PC-3 (cell line): ENCODE measurements around the gene NUDT1. TPM values are rescaled to one million over a fixed set of nuclear protein-coding genes. Genes with fewer than 3 reads are reported as not detected.

Experiments used
- ATAC-seq: fragments of 200-7000 bp; cut with Tn5 transposase; 2 replicates; pipeline ENCODE4 v1.9.1; 2020; ENCODE audit warnings: mild to moderate bottlenecking, moderate library complexity
- BruUV-seq: library from RNA; stranded (reverse); fragments of 400-500 nt; replicated peaks from 2 replicates; lab custom pipeline; 2021; lab: Mats Ljungman, UMichigan
- CTCF ChIA-PET: fragments of 300-600 bp; sonication (Branson Sonifier 250); formaldehyde crosslinking; loops from one replicate; lab custom pipeline; 2022; ENCODE audit warnings: antibody characterized with exemption; lab: Charles Lee
- POLR2A ChIA-PET: fragments of 300-600 bp; sonication (Branson Sonifier 250); formaldehyde crosslinking; loops from one replicate; lab custom pipeline; 2022; ENCODE audit warnings: antibody characterized with exemption; ENCODE audit not compliant: unreplicated experiment; lab: Charles Lee
- DNase-seq: peaks from one replicate; pipeline ENCODE4 v3.0.0-alpha.2; 2015
- H2AFZ ChIP-seq: fragments of 300-600 bp; sonication (generic); 2 replicates; pipeline ENCODE4 v1.6.0; 2016; ENCODE audit warnings: antibody characterized with exemption, low read length
- H3F3A ChIP-seq: fragments of 300-600 bp; sonication (generic); one replicate; pipeline ENCODE4 v1.6.0; 2017; ENCODE audit warnings: antibody characterized with exemption, low read length, control low read depth, mild to moderate bottlenecking; ENCODE audit not compliant: unreplicated experiment
- H3K27ac ChIP-seq: fragments of 300-600 bp; sonication (generic); 2 replicates; pipeline ENCODE4 v1.5.1; 2016; ENCODE audit warnings: mild to moderate bottlenecking, low read length
- H3K27me3 ChIP-seq: fragments of 300-600 bp; sonication (generic); 2 replicates; pipeline ENCODE4 v1.6.1; 2016; ENCODE audit warnings: low read length, mixed read lengths
- H3K36me3 ChIP-seq: fragments of 300-600 bp; sonication (generic); 2 replicates; pipeline ENCODE4 v1.6.1; 2016; ENCODE audit warnings: low read depth, mixed run types, low read length, mixed read lengths
- H3K4me1 ChIP-seq: fragments of 300-600 bp; sonication (generic); 2 replicates; pipeline ENCODE4 v1.5.1; 2016; ENCODE audit warnings: low read length; ENCODE audit not compliant: insufficient read depth
- H3K4me2 ChIP-seq: fragments of 300-600 bp; sonication (generic); 2 replicates; pipeline ENCODE4 v1.6.0; 2016; ENCODE audit warnings: low read length
- H3K4me3 ChIP-seq: fragments of 300-600 bp; sonication (generic); 2 replicates; pipeline ENCODE4 v1.5.1; 2016; ENCODE audit warnings: mild to moderate bottlenecking, low read length, mixed read lengths
- H3K79me2 ChIP-seq: fragments of 300-600 bp; sonication (generic); 2 replicates; pipeline ENCODE4 v1.6.1; 2017; ENCODE audit warnings: low read length, mixed read lengths
- H3K9ac ChIP-seq: fragments of 300-600 bp; sonication (generic); 2 replicates; pipeline ENCODE4 v1.6.0; 2016; ENCODE audit warnings: mild to moderate bottlenecking, low read length
- H3K9me2 ChIP-seq: fragments of 300-600 bp; sonication (generic); replicated peaks from 2 replicates; pipeline ENCODE4 v1.6.1; 2016; ENCODE audit warnings: mixed run types, low read length, mixed read lengths
- H3K9me3 ChIP-seq: fragments of 300-600 bp; sonication (generic); 2 replicates; pipeline ENCODE4 v1.6.1; 2016; ENCODE audit warnings: low read length, mixed read lengths
- H4K20me1 ChIP-seq: fragments of 300-600 bp; sonication (generic); 2 replicates; pipeline ENCODE4 v1.6.1; 2016; ENCODE audit warnings: low read length, mixed read lengths
- EZH2 ChIP-seq: fragments of 300-600 bp; sonication (generic); IDR thresholded peaks from one replicate; pipeline ENCODE4 v1.6.1; 2017; ENCODE audit warnings: antibody characterized with exemption, mild to moderate bottlenecking, low read length; ENCODE audit not compliant: unreplicated experiment
- EZH2phosphoT487 ChIP-seq: fragments of 300-600 bp; sonication (generic); IDR thresholded peaks from 2 replicates; pipeline ENCODE4 v1.6.1; 2018; ENCODE audit warnings: mild to moderate bottlenecking, antibody characterized with exemption, low read length, borderline replicate concordance
- intact Hi-C: fragments of 100-400 bp; cut with micrococcal nuclease; formaldehyde crosslinking; loops from 2 replicates; pipeline ENCODE4 v1.9.0; 2023
- total RNA-seq: library from RNA; depleted of rRNA; stranded (reverse); fragments of >200 nt; gene quantifications from 2 replicates; pipeline ENCODE4 v1.2.3, GENCODE V29; 2014
- TF ChIP-seq, protein P1 (sequence below): fragments of 300-600 bp; sonication (generic); conservative IDR thresholded peaks from 2 replicates; pipeline ENCODE4 v1.5.1; 2017; ENCODE audit warnings: antibody characterized with exemption, low read depth, mild to moderate bottlenecking, low read length

NUDT1 gene
- total RNA-seq, 1 experiment from 2014 or later = 59.3 TPM

DNA sequence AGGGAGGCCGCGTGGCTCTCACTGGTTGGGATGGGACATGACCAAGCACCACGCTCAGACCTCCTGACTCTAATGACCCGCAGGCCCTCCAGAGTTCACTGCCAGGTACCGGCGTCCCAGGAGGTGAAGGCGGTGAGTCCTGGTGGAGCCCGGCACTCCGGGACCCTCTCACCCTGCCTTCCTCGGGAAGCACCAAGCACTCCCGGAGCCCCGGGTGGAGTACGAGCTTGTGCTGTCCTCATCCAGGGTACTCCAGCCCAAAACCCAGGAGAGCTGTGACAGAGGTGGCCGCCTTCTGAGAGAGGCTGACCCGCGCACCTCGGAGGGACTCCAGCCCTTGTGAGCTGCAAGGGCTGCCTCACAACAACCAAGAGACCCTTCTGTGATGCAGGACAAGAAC is 18.7 kb upstream of the NUDT1 start:
- H3K4me1 ChIP-seq = peaks cover 27% of the 10 kb centered on the region
- no peaks in the 10 kb centered on the region for H3K9me2 ChIP-seq
- H2AFZ ChIP-seq = no peak overlapping the region
- no peak for TF ChIP-seq EZH2
- H4K20me1 ChIP-seq = no peaks in the 10 kb centered on the region
- peaks cover 42% of the 10 kb centered on the region for H3K79me2 ChIP-seq
- no peak for DNase-seq
- no peak for ATAC-seq
- no peaks in the 10 kb centered on the region for H3F3A ChIP-seq
- BruUV-seq = no TSS peak
- no peak overlapping the region for H3K9ac ChIP-seq
- no peak overlapping the region for H3K27ac ChIP-seq
- no peak overlapping the region for H3K4me2 ChIP-seq
- CTCF ChIA-PET = no interaction called here
- intact Hi-C loops = no loop called here
- no peaks in the 10 kb centered on the region for H3K9me3 ChIP-seq
- H3K36me3 ChIP-seq = peaks cover 28% of the 10 kb centered on the region
- POLR2A ChIA-PET = no interaction called here
- H3K27me3 ChIP-seq = no peaks in the 10 kb centered on the region
- no peak overlapping the region for H3K4me3 ChIP-seq

- peak overlapping the region; percentile 74 for H3K4me2 ChIP-seq
- ATAC-seq = no peak
- peak overlapping the region; percentile 25; the same call in 1 of the 2 replicates for H3K9ac ChIP-seq
- BruUV-seq = TSS peak; percentile 14
- no peak overlapping the region for H2AFZ ChIP-seq
- peak overlapping the region; percentile 41; the same call in 1 of the 2 replicates for H3K4me3 ChIP-seq
- no peaks in the 10 kb centered on the region for H3F3A ChIP-seq
- TF ChIP-seq EZH2phosphoT487 = no peak
- TF ChIP-seq, protein P1, sequence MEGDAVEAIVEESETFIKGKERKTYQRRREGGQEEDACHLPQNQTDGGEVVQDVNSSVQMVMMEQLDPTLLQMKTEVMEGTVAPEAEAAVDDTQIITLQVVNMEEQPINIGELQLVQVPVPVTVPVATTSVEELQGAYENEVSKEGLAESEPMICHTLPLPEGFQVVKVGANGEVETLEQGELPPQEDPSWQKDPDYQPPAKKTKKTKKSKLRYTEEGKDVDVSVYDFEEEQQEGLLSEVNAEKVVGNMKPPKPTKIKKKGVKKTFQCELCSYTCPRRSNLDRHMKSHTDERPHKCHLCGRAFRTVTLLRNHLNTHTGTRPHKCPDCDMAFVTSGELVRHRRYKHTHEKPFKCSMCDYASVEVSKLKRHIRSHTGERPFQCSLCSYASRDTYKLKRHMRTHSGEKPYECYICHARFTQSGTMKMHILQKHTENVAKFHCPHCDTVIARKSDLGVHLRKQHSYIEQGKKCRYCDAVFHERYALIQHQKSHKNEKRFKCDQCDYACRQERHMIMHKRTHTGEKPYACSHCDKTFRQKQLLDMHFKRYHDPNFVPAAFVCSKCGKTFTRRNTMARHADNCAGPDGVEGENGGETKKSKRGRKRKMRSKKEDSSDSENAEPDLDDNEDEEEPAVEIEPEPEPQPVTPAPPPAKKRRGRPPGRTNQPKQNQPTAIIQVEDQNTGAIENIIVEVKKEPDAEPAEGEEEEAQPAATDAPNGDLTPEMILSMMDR = no peak
- no peak for TF ChIP-seq EZH2
- peak overlapping the region; percentile 93 for H3K27ac ChIP-seq
- DNase-seq = no peak
- H3K4me1 ChIP-seq = peaks cover 27% of the 10 kb centered on the region
- H3K9me3 ChIP-seq = no peaks in the 10 kb centered on the region
- POLR2A ChIA-PET = no interaction called here
- H3K36me3 ChIP-seq = peaks cover 32% of the 10 kb centered on the region
- H4K20me1 ChIP-seq = no peaks in the 10 kb centered on the region
- H3K79me2 ChIP-seq = peaks cover 52% of the 10 kb centered on the region
- CTCF ChIA-PET = interaction anchor here (0.7 kb wide), 1 partner anchor 124 kb away, joined by 3 read pairs; no protein-coding TSS in a partner anchor
- intact Hi-C loops = no loop called here
- H3K27me3 ChIP-seq = no peaks in the 10 kb centered on the region
- H3K9me2 ChIP-seq = no peaks in the 10 kb centered on the region
These were observed 17.5 kb upstream of the NUDT1 start for GRCh38 chr7:2224491-2224928.

- no peaks in the 10 kb centered on the region for H3K9me3 ChIP-seq
- peak overlapping the region; percentile 93 for H3K27ac ChIP-seq
- peak overlapping the region; percentile 46; the same call in 1 of the 2 replicates for H3K4me3 ChIP-seq
- ChIA-PET POLR2A (interaction anchor here (0.6 to 0.7 kb wide), 3 partner anchors 45 to 177 kb away, joined by 3 to 13 read pairs (median 3); no protein-coding TSS in a partner anchor), CTCF (interaction anchor here (0.7 kb wide), 1 partner anchor 123 kb away, joined by 3 read pairs; no protein-coding TSS in a partner anchor)
- H3F3A ChIP-seq = no peaks in the 10 kb centered on the region
- intact Hi-C loops = loop anchor here (5.0 kb wide), 1 partner anchor 122 kb away; no protein-coding TSS in a partner anchor
- H3K9me2 ChIP-seq = no peaks in the 10 kb centered on the region
- no TSS peak for BruUV-seq
- peaks cover 56% of the 10 kb centered on the region for H3K79me2 ChIP-seq
- TF ChIP-seq EZH2 (no peak), EZH2phosphoT487 (no peak)
- TF ChIP-seq, protein P1 = no peak
- no peaks in the 10 kb centered on the region for H3K27me3 ChIP-seq
- H3K4me2 ChIP-seq = peak overlapping the region; percentile 74
- H3K4me1 ChIP-seq = peaks cover 27% of the 10 kb centered on the region
- 0 out of 2 replicates have a peak overlapping the region, but pooled peaks have one; percentile 27 for H2AFZ ChIP-seq
- DNase-seq (peak; percentile 87), ATAC-seq (peak; percentile 91)
- H4K20me1 ChIP-seq = no peaks in the 10 kb centered on the region
- H3K9ac ChIP-seq = peak overlapping the region; percentile 42; the same call in 1 of the 2 replicates
- peaks cover 34% of the 10 kb centered on the region for H3K36me3 ChIP-seq
These were observed 17.1 kb upstream of the NUDT1 start for GRCh38 chr7:2224934-2225333.
